ENCODE results near the gene TAF5L. TPM values are rescaled to one million over a fixed set of nuclear protein-coding genes. Genes with fewer than 3 reads are reported as not detected.

TAF5L gene
- total and polyA plus RNA-seq, 10 of the 15 experiments (the other 5 are each of a cell fraction or from before 2014, with no cell fraction given) = 1.1 to 26.2 (median 19.1) TPM

GRCh38 chr1:229650045-229650444, 24.1 kb upstream of the TAF5L start:
- in situ Hi-C loops (cut with MboI) = no loop called here
- CTCF ChIA-PET = interaction anchor here (0.7 to 3.4 kb wide), 2 partner anchors 10 to 1151 kb away, joined by 3 to 20 read pairs; no protein-coding TSS in a partner anchor

More at GRCh38 chr1:229650045-229650444, 24.1 kb upstream of the TAF5L start:
- H3K36me3 ChIP-seq (ENCODE audit: control insufficient read depth in 2 of 2, insufficient read depth in 2 of 2, low read length in 1 of 2) = peaks cover 21 to 57% of the 10 kb centered on the region in 2 experiments
- BruUV-seq (replicated peaks) = no TSS peak
- no peak for DNase-seq (ENCODE audit: low read depth, low spot score)
- no peak overlapping the region for H3K9ac ChIP-seq (ENCODE audit: control insufficient read depth, insufficient read depth, low read length)
- no peak for FAIRE-seq
- H3K79me2 ChIP-seq (ENCODE audit: control insufficient read depth, insufficient read depth, low read length) = no peaks in the 10 kb centered on the region
- ATAC-seq = no peak
- no peaks in the 10 kb centered on the region for H3K27me3 ChIP-seq (replicated peaks in 1 of 2; ENCODE audit: control insufficient read depth in 2 of 2, insufficient read depth in 2 of 2, low read length in 1 of 2)
- no peak overlapping the region for H3K4me3 ChIP-seq
- no peaks in the 10 kb centered on the region for H3K4me1 ChIP-seq (ENCODE audit: control insufficient read depth, insufficient read depth, low read length)
- TF ChIP-seq EED (IDR thresholded peaks at IDR 0.05; ENCODE audit: low read depth) (no peak), RELA (IDR thresholded peaks at IDR 0.05; ENCODE audit: borderline replicate concordance, partially characterized antibody) (no peak), ASH2L (IDR thresholded peaks at IDR 0.05; ENCODE audit: borderline replicate concordance, low read depth) (no peak), MAX (IDR thresholded peaks at IDR 0.05; ENCODE audit: low read depth, low read length) (no peak), CBX3 (IDR thresholded peaks at IDR 0.05; ENCODE audit: borderline replicate concordance, low read depth) (no peak), IKZF2 (IDR thresholded peaks at IDR 0.05) (no peak), BCL3 (IDR thresholded peaks at IDR 0.05; ENCODE audit: borderline replicate concordance, insufficient read depth, low read depth, low read length, poor library complexity, severe bottlenecking) (no peak), EZH2 (IDR thresholded peaks at IDR 0.05; ENCODE audit: borderline replicate concordance, control insufficient read depth, low read depth, low read length) (no peak), IKZF1 (conservative IDR thresholded peaks at IDR 0.05) (no peak), LARP7 (IDR thresholded peaks at IDR 0.05) (no peak), MYB (IDR thresholded peaks at IDR 0.05; ENCODE audit: borderline replicate concordance, low read depth, low read length) (no peak), SIN3A (IDR thresholded peaks at IDR 0.05; ENCODE audit: low read depth, low read length) (no peak)
- ChIA-PET RAD21 (ENCODE audit: unreplicated experiment) (no interaction called here), POLR2A (no interaction called here), SMC1A (ENCODE audit: uncharacterized antibody, unreplicated experiment) (interaction anchor here (0.6 kb wide), 1 partner anchor 665 kb away, joined by 3 read pairs; no protein-coding TSS in a partner anchor)
- H2AFZ ChIP-seq (ENCODE audit: control insufficient read depth, low read depth, low read length) = no peak overlapping the region
- H3K27ac ChIP-seq (ENCODE audit: control insufficient read depth, insufficient read depth) = no peak overlapping the region
- no peaks in the 10 kb centered on the region for H3K9me3 ChIP-seq (replicated peaks; ENCODE audit: control insufficient read depth, insufficient read depth, low read length)
- intact Hi-C loops (cut with micrococcal nuclease; ENCODE audit: unreplicated experiment) = no loop called here
- no peak overlapping the region for H3K4me2 ChIP-seq (ENCODE audit: control insufficient read depth, insufficient read depth)
- H4K20me1 ChIP-seq (ENCODE audit: control insufficient read depth, insufficient read depth) = no peaks in the 10 kb centered on the region; the same call in 1 of the 2 replicates
- 91% methylated on average over 4 of the region's 4 CpGs for WGBS (ENCODE audit: insufficient coverage, insufficient replicate concordance, low lambda C conversion rate, missing lambda C conversion rate)

All from GM12878 (cell line).